Neural crest cell (in vitro differentiated cells): ENCODE results near the gene TSGA10IP. TPM values are rescaled to one million over a fixed set of nuclear protein-coding genes. Genes with fewer than 3 reads are reported as not detected.

Experiments
- DNase-seq: peaks from one replicate; pipeline ENCODE4 v3.0.0; 2021; ENCODE audit warnings: low read depth, mixed read lengths, low spot score
- H3K27ac Mint-ChIP-seq: one replicate; pipeline ENCODE4 v1.8.0; 2021; ENCODE audit warnings: mild to moderate bottlenecking, mixed read lengths; ENCODE audit not compliant: unreplicated experiment
- H3K27me3 Mint-ChIP-seq: 2 replicates; pipeline ENCODE4 v1.8.0; 2021; ENCODE audit warnings: low read depth, mild to moderate bottlenecking, mixed read lengths
- H3K36me3 Mint-ChIP-seq: 2 replicates; pipeline ENCODE4 v1.8.0; 2021; ENCODE audit warnings: low read depth, mild to moderate bottlenecking, mixed read lengths
- H3K4me1 Mint-ChIP-seq: 2 replicates; pipeline ENCODE4 v1.8.0; 2021; ENCODE audit warnings: mixed read lengths
- H3K4me3 Mint-ChIP-seq: one replicate; pipeline ENCODE4 v1.8.0; 2021; ENCODE audit warnings: mild to moderate bottlenecking, mixed read lengths
- H3K9me3 Mint-ChIP-seq: 2 replicates; pipeline ENCODE4 v1.8.0; 2021; ENCODE audit warnings: mixed read lengths
- total RNA-seq: library from RNA; stranded (reverse); gene quantifications from 2 replicates; pipeline ENCODE4 v1.2.1, GENCODE V29; 2021
- TF ChIP-seq, protein P1 (sequence below): fragments of 200-600 bp; sonication (generic); conservative IDR thresholded peaks from 2 replicates; pipeline ENCODE4 v1.5.0; 2021; ENCODE audit warnings: antibody characterized with exemption, mild to moderate bottlenecking

TSGA10IP gene
- total RNA-seq, 1 donor from 2014 or later: 2.7 TPM

DNA sequence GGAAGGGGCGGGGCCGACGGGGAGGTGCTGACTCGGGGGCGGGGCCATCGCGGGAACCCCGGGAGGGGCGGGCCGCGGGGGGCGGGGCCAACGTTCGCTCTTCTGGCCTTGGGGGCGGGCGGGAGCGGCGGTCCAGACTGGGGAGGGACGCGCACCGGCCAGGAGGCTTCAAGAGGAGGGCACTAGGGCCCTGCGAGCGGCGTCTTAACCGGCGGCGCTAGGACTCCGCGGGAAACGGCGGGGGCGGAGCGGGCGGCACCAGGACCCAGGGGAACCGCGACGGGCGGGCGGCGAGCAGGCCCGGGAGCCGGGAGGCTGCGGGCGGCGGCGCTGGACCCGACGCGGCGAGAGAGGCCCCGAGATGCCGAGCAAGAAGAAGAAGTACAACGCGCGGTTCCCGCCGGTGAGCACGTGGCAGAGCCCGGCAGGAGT is 26.1 kb upstream of the TSGA10IP start, which contains the start of gene DRAP1:
TSS of gene DRAP1 (plus strand) at position 286 of the 432 bp plus-strand sequence. CDS start at position 362, 76 bp downstream.
- Mint-ChIP-seq H3K9me3 (no peaks in the 10 kb centered on the region), H3K4me1 (peaks cover 29% of the 10 kb centered on the region), H3K36me3 (peaks cover 4% of the 10 kb centered on the region), H3K27ac (no peak within 1 kb of the TSS), H3K4me3 (peak within 1 kb of the TSS; percentile 89), H3K27me3 (no peaks in the 10 kb centered on the region)
- TF ChIP-seq, protein P1, sequence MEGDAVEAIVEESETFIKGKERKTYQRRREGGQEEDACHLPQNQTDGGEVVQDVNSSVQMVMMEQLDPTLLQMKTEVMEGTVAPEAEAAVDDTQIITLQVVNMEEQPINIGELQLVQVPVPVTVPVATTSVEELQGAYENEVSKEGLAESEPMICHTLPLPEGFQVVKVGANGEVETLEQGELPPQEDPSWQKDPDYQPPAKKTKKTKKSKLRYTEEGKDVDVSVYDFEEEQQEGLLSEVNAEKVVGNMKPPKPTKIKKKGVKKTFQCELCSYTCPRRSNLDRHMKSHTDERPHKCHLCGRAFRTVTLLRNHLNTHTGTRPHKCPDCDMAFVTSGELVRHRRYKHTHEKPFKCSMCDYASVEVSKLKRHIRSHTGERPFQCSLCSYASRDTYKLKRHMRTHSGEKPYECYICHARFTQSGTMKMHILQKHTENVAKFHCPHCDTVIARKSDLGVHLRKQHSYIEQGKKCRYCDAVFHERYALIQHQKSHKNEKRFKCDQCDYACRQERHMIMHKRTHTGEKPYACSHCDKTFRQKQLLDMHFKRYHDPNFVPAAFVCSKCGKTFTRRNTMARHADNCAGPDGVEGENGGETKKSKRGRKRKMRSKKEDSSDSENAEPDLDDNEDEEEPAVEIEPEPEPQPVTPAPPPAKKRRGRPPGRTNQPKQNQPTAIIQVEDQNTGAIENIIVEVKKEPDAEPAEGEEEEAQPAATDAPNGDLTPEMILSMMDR: no peak
- DNase-seq: peak; percentile 98

DNA sequence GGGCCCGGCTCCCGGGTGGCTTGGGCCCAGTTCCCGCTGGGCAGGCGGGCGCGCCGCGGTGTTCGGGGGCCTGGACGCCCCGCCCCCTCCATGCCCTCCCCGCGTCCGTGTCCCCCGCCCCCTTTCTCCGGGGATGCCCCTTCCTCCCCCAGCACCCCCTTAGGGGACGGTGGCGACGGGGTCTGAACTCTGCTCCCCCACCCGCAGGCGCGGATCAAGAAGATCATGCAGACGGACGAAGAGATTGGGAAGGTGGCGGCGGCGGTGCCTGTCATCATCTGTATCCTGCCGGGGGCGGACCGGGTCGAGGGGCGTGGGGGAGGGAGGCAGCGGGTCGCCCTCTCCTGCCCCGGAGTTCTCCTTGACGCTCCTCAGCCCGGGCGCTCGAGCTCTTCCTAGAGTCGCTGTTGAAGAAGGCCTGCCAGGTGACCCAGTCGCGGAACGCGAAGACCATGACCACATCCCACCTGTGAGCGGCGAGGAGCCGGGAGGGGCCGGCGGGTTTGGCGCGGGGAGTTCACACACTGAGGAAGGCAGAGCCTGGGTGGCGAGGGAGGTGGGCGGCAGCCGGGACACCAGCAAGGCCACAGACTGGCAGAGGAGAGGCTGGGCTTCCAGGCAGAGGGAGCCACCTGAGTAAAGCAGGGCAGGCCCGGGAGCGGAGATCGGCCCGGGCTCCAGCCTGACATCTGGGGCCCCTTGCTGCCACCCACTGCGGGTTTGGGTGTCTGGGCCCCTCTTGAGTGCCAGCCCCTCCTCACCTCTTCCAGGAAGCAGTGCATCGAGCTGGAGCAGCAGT is 25.5 kb upstream of the TSGA10IP start:
- no peak for DNase-seq

DNA sequence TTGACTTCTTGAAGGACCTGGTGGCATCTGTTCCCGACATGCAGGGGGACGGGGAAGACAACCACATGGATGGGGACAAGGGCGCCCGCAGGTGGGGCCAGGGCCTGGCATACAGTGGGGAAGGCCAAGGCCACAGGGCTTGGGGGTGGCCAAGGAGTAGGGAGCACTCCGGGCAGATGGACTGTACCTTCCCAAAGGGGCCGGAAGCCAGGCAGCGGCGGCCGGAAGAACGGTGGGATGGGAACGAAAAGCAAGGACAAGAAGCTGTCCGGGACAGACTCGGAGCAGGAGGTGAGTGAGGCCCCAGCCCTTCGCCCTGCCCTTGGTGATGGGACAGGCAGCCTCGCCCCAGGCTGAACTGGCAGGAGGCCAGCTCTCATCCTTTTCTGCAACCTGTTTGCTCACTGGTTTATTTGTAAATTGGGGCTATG is 24.9 kb upstream of the TSGA10IP start:
- peaks cover 4% of the 10 kb centered on the region for H3K36me3 Mint-ChIP-seq
- peaks cover 20% of the 10 kb centered on the region for H3K4me1 Mint-ChIP-seq
- H3K9me3 Mint-ChIP-seq: no peaks in the 10 kb centered on the region
- no peak for DNase-seq
- TF ChIP-seq, protein P1: no peak
- no peak overlapping the region for H3K27ac Mint-ChIP-seq
- no peaks in the 10 kb centered on the region for H3K27me3 Mint-ChIP-seq
- peak overlapping the region; percentile 88 for H3K4me3 Mint-ChIP-seq

More for the DNA sequence above, 25.5 kb upstream of the TSGA10IP start:
- Mint-ChIP-seq H3K9me3 (no peaks in the 10 kb centered on the region), H3K27me3 (no peaks in the 10 kb centered on the region), H3K36me3 (peaks cover 4% of the 10 kb centered on the region), H3K4me1 (peaks cover 25% of the 10 kb centered on the region), H3K4me3 (peak overlapping the region; percentile 88), H3K27ac (no peak overlapping the region)
- TF ChIP-seq, protein P1: no peak

DNA sequence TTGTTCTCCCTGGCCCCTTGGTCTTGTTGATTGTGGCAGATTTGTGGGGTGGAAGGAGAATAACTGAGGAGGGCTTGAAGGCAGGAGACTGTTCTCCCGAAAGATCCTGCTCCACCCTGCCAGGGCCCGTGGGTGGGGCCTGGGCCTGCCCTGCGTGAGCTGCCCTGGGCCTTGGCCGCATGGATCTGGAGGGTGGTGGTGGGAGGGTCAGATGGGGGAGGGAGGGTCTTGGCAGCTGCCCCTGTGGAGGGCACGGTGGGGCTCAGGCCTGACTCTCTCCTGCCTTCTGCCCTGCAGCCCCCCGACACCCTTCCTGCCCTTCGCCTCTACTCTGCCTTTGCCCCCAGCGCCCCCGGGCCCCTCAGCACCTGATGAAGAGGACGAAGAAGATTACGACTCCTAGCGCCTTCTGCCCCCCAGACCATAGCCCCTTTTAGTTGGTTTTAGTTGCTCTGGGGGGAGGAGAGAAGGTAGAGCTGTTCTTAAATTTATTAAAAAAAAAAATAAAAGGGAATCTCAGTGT is 24.2 kb upstream of the TSGA10IP start:
- no peak for DNase-seq
- TF ChIP-seq, protein P1: no peak
- Mint-ChIP-seq H3K4me1 (peaks cover 20% of the 10 kb centered on the region), H3K27me3 (no peaks in the 10 kb centered on the region), H3K36me3 (peaks cover 4% of the 10 kb centered on the region), H3K27ac (no peak overlapping the region), H3K4me3 (peak overlapping the region; percentile 88), H3K9me3 (no peaks in the 10 kb centered on the region)

DNA sequence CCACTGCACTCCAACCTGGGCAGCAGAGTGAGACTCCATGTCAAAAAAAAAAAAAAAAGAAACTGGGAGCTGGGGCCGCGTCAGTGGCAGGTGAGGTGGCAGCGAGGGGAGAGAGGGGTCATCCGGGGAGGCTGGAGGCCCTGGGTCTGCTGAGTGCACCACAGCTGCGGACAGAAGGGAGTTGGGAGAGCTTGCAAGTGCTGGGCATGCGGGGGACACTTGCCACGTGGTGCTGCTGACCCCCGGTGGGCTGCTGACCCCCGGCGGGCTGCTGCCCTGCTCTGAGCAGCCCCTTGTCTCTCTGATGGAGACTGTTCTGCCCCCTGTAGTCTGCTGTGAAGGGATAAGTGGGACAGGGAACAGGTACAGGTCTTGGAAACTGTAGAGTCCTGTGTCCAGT is 23.4 kb upstream of the TSGA10IP start:
- Mint-ChIP-seq H3K27ac (no peak overlapping the region), H3K4me1 (peaks cover 12% of the 10 kb centered on the region), H3K27me3 (no peaks in the 10 kb centered on the region), H3K9me3 (no peaks in the 10 kb centered on the region), H3K36me3 (peaks cover 4% of the 10 kb centered on the region), H3K4me3 (peak overlapping the region; percentile 65)
- no peak for DNase-seq
- TF ChIP-seq, protein P1: no peak
